Glomerular visceral epithelial cell (primary cell): Measurements from ENCODE around the gene IKBKE.

Source experiments
- DNase-seq: peaks from one replicate; pipeline ENCODE4 v3.0.0-alpha.2; 2016; ENCODE audit errors: extremely low spot score

The IKBKE gene

GRCh38 chr1:206469933-206470691, at the start of gene IKBKE:
TSS of gene IKBKE (plus strand) at chr1:206470476. CDS start at chr1:206473228, 2,752 bp downstream.
- DNase-seq, result peak; percentile 90

- no peak for DNase-seq
These were observed 48.5 kb upstream of the IKBKE start for GRCh38 chr1:206421616-206422340.

- DNase-seq, result no peak
These were observed 47.8 kb upstream of the IKBKE start for GRCh38 chr1:206422525-206422924.

- no peak for DNase-seq
These were observed 43.0 kb upstream of the IKBKE start for GRCh38 chr1:206427291-206427690.

- no peak for DNase-seq
These were observed 40.9 kb upstream of the IKBKE start for GRCh38 chr1:206429421-206429820.

- no peak for DNase-seq
These were observed 40.0 kb upstream of the IKBKE start for GRCh38 chr1:206430031-206430983.

- no peak for DNase-seq
These were observed 34.8 kb upstream of the IKBKE start for GRCh38 chr1:206435445-206435844.

- no peak for DNase-seq
These were observed 31.7 kb upstream of the IKBKE start for GRCh38 chr1:206438554-206438953.

- DNase-seq, result no peak
These were observed 31.1 kb upstream of the IKBKE start for GRCh38 chr1:206439205-206439604.

- DNase-seq, result no peak
These were observed 28.8 kb upstream of the IKBKE start for GRCh38 chr1:206441336-206441967.

GRCh38 chr1:206442101-206442500, 28.2 kb upstream of the IKBKE start:
- DNase-seq, result no peak

- no peak for DNase-seq
These were observed 25.2 kb upstream of the IKBKE start for GRCh38 chr1:206445116-206445515.

- DNase-seq, result no peak
These were observed 24.3 kb upstream of the IKBKE start for GRCh38 chr1:206445911-206446356.

- no peak for DNase-seq
These were observed 23.4 kb upstream of the IKBKE start for GRCh38 chr1:206446688-206447421.

GRCh38 chr1:206447422-206447765, 22.9 kb upstream of the IKBKE start:
- DNase-seq, result no peak

- DNase-seq, result no peak
These were observed 22.5 kb upstream of the IKBKE start for GRCh38 chr1:206447792-206448191.

- DNase-seq, result no peak
These were observed 21.8 kb upstream of the IKBKE start for GRCh38 chr1:206448471-206448870.

- no peak for DNase-seq
These were observed 20.7 kb upstream of the IKBKE start for GRCh38 chr1:206449565-206449964.

GRCh38 chr1:206450281-206450680, 20.0 kb upstream of the IKBKE start:
- DNase-seq, result no peak

GRCh38 chr1:206451134-206451686, 19.1 kb upstream of the IKBKE start:
- DNase-seq, result no peak

- DNase-seq, result no peak
These were observed 17.2 kb upstream of the IKBKE start for GRCh38 chr1:206453111-206453510.
